Measurements from ENCODE around the gene LEO1.
"Not testable (repeated sequence)": the region's sequence is repeated elsewhere in the genome, so short reads cannot be mapped to it uniquely, and the experiment has no call there.

Gene LEO1

GRCh38 chr15:52003089-52003488 lies 31.5 kb upstream of the LEO1 start:
- not testable (repeated sequence) for DNase-seq

- DNase-seq: no peak
Measured at GRCh38 chr15:52002351-52002750, 30.8 kb upstream of the LEO1 start.

GRCh38 chr15:51992953-51993352 lies 21.4 kb upstream of the LEO1 start:
- DNase-seq: no peak

- DNase-seq: no peak
Measured at GRCh38 chr15:51991141-51991540, 19.6 kb upstream of the LEO1 start.

GRCh38 chr15:51982770-51983103 lies 11.2 kb upstream of the LEO1 start:
- no peak for DNase-seq

GRCh38 chr15:51982013-51982769 lies 10.6 kb upstream of the LEO1 start:
- peak in 1 of 2 experiments; percentile 5 for DNase-seq

GRCh38 chr15:51973775-51974174 lies 2.2 kb upstream of the LEO1 start:
- no peak for DNase-seq

GRCh38 chr15:51973220-51973619 lies 1.6 kb upstream of the LEO1 start:
- DNase-seq: no peak

- DNase-seq: no peak
Measured at GRCh38 chr15:51971032-51971374, 575 bp downstream of the LEO1 start.

- no peak for DNase-seq
Measured at GRCh38 chr15:51970132-51970817, 1.3 kb downstream of the LEO1 start.

GRCh38 chr15:51969728-51970127 lies 1.9 kb downstream of the LEO1 start:
- no peak for DNase-seq

GRCh38 chr15:51967583-51967982 lies 4.0 kb downstream of the LEO1 start:
- no peak for DNase-seq

GRCh38 chr15:51966192-51966591 lies 5.4 kb downstream of the LEO1 start:
- no peak for DNase-seq

GRCh38 chr15:51965691-51966090 lies 5.9 kb downstream of the LEO1 start:
- DNase-seq: no peak

GRCh38 chr15:51955504-51955903 lies 16.1 kb downstream of the LEO1 start:
- DNase-seq: no peak

- DNase-seq: no peak
Measured at GRCh38 chr15:51952805-51953204, 18.8 kb downstream of the LEO1 start.

- no peak for DNase-seq
Measured at GRCh38 chr15:51947124-51947523, 24.5 kb downstream of the LEO1 start.

- DNase-seq: no peak
Measured at GRCh38 chr15:51939216-51939615, 32.4 kb downstream of the LEO1 start.

GRCh38 chr15:51938286-51938685 lies 33.3 kb downstream of the LEO1 start:
- no peak for DNase-seq

- DNase-seq: no peak
Measured at GRCh38 chr15:51936105-51936478, 35.5 kb downstream of the LEO1 start.

GRCh38 chr15:51935466-51936104 lies 36.0 kb downstream of the LEO1 start:
- DNase-seq: no peak

GRCh38 chr15:51932161-51932560 lies 39.4 kb downstream of the LEO1 start:
- no peak for DNase-seq

GRCh38 chr15:51931638-51932037 lies 39.9 kb downstream of the LEO1 start:
- no peak for DNase-seq

- no peak for DNase-seq
Measured at GRCh38 chr15:51931016-51931415, 40.6 kb downstream of the LEO1 start.

All from activated CD4-positive, alpha-beta T cell treated with anti-CD3 and anti-CD28 coated beads, Interleukin-2, amount 50 U/mL, for 4 hours (primary cell).